Measurements from ENCODE around the gene CACNA1I. TPM values are rescaled to one million over a fixed set of nuclear protein-coding genes. Genes with fewer than 3 reads are reported as not detected.

CACNA1I gene
- total and polyA plus RNA-seq, 2 donors from 2014 or later = 0.63 TPM; not detected in 1

- FAIRE-seq = no peak
These were observed 90.9 kb downstream of the CACNA1I start for GRCh38 chr22:39661501-39661841.

GRCh38 chr22:39661842-39662685, 91.5 kb downstream of the CACNA1I start:
- Histone ChIP-seq H3K9me3 (ENCODE audit: control insufficient read depth in 2 of 3, insufficient read depth in 1 of 3, low read length in 3 of 3) (no peaks in the 10 kb centered on the region), H3K36me3 (ENCODE audit: control insufficient read depth in 2 of 3, insufficient read depth in 3 of 3, low read length in 3 of 3) (no peaks in the 10 kb centered on the region), H3K27ac (ENCODE audit: low read depth in 2 of 2, low read length in 2 of 2) (no peak overlapping the region), H3K9ac (ENCODE audit: low read length in 3 of 3) (no peak overlapping the region), H3K4me3 (ENCODE audit: low read length in 3 of 3) (no peak overlapping the region), H3K27me3 (ENCODE audit: control insufficient read depth, insufficient read depth, low read length) (peaks cover 22% of the 10 kb centered on the region), H3K4me1 (ENCODE audit: control insufficient read depth in 2 of 3, insufficient read depth in 2 of 3, low read depth in 1 of 3, low read length in 3 of 3) (no peaks in the 10 kb centered on the region)
- no peak for TF ChIP-seq CTCF (IDR thresholded peaks at IDR 0.05; ENCODE audit: borderline replicate concordance, extremely low read depth, insufficient read depth)
- intact Hi-C loops (cut with DNase I) = no loop called here
- FAIRE-seq (no peak), DNase-seq (peak in 4 of 5 donors; percentile 43 to 86 (median 64))

More at GRCh38 chr22:39661501-39661841, 90.9 kb downstream of the CACNA1I start:
- no peaks in the 10 kb centered on the region for H3K9me3 ChIP-seq (ENCODE audit: control insufficient read depth in 2 of 3, insufficient read depth in 1 of 3, low read length in 3 of 3)
- no peak overlapping the region for H3K9ac ChIP-seq (ENCODE audit: low read length in 3 of 3)
- H3K4me3 ChIP-seq (ENCODE audit: low read length in 3 of 3) = no peak overlapping the region
- no peak for TF ChIP-seq CTCF (IDR thresholded peaks at IDR 0.05; ENCODE audit: borderline replicate concordance, extremely low read depth, insufficient read depth)
- no peaks in the 10 kb centered on the region for H3K4me1 ChIP-seq (ENCODE audit: control insufficient read depth in 2 of 3, insufficient read depth in 2 of 3, low read depth in 1 of 3, low read length in 3 of 3)
- H3K36me3 ChIP-seq (ENCODE audit: control insufficient read depth in 2 of 3, insufficient read depth in 3 of 3, low read length in 3 of 3) = no peaks in the 10 kb centered on the region
- peaks cover 24% of the 10 kb centered on the region for H3K27me3 ChIP-seq (ENCODE audit: control insufficient read depth, insufficient read depth, low read length)
- H3K27ac ChIP-seq (ENCODE audit: low read depth in 2 of 2, low read length in 2 of 2) = no peak overlapping the region
- intact Hi-C loops (cut with DNase I) = no loop called here
- no peak for DNase-seq

- intact Hi-C loops (cut with DNase I) = no loop called here
- no peak overlapping the region for H3K4me3 ChIP-seq (ENCODE audit: low read length in 3 of 3)
- no peaks in the 10 kb centered on the region for H3K4me1 ChIP-seq (ENCODE audit: control insufficient read depth in 2 of 3, insufficient read depth in 2 of 3, low read depth in 1 of 3, low read length in 3 of 3)
- H3K27ac ChIP-seq (ENCODE audit: low read depth in 2 of 2, low read length in 2 of 2) = no peak overlapping the region
- no peak for TF ChIP-seq CTCF (IDR thresholded peaks at IDR 0.05; ENCODE audit: borderline replicate concordance, extremely low read depth, insufficient read depth)
- DNase-seq = no peak
- H3K9me3 ChIP-seq (ENCODE audit: control insufficient read depth in 2 of 3, insufficient read depth in 1 of 3, low read length in 3 of 3) = no peaks in the 10 kb centered on the region
- H3K9ac ChIP-seq (ENCODE audit: low read length in 3 of 3) = no peak overlapping the region
- H3K36me3 ChIP-seq (ENCODE audit: control insufficient read depth in 2 of 3, insufficient read depth in 3 of 3, low read length in 3 of 3) = no peaks in the 10 kb centered on the region
- H3K27me3 ChIP-seq (ENCODE audit: control insufficient read depth, insufficient read depth, low read length) = peaks cover 22% of the 10 kb centered on the region
- FAIRE-seq = no peak
These were observed 92.1 kb downstream of the CACNA1I start for GRCh38 chr22:39662686-39663052.
